Stomach (tissue), 9 donors: ENCODE data around the gene ADGRG1. TPM values are rescaled to one million over a fixed set of nuclear protein-coding genes. Genes with fewer than 3 reads are reported as not detected.

Source experiments
- DNase-seq, 2 donors: peaks; one replicate each; pipeline versions ENCODE4 v3.0.0 to v3.0.0-alpha.2; 2013 to 2019
- H3K27ac ChIP-seq, 5 donors: fragments of 200-600 bp in 4 of 5; sonication (generic) in 4 of 5; one replicate each; pipeline ENCODE4 v1.5.1; 2013 to 2019; ENCODE audit warnings: mild to moderate bottlenecking in 1 of 5, moderate library complexity in 1 of 5
- H3K27me3 ChIP-seq, 3 donors: fragments of 200-600 bp; sonication (generic); one replicate each; pipeline ENCODE4 v1.5.1; 2017 to 2019; ENCODE audit warnings: mixed run types in 1 of 3
- H3K36me3 ChIP-seq, 4 donors: fragments of 200-600 bp; sonication (generic); 1 replicate in 3 of 4; 2 replicates in 1 of 4; pipeline ENCODE4 v1.5.1; 2016 to 2019
- H3K4me1 ChIP-seq, 4 donors: fragments of 200-600 bp; sonication (generic); one replicate each; pipeline ENCODE4 v1.5.1; 2016 to 2019
- H3K4me3 ChIP-seq, 4 donors: fragments of 200-600 bp; sonication (generic) in 3 of 4; one replicate each; pipeline ENCODE4 v1.5.1; 2016 to 2019; ENCODE audit warnings: mild to moderate bottlenecking in 1 of 4
- H3K9me3 ChIP-seq, 4 donors: fragments of 200-600 bp; sonication (generic); one replicate each; pipeline ENCODE4 v1.5.1; 2016 to 2019
- EP300 ChIP-seq: sonication (generic); formaldehyde crosslinking; IDR thresholded peaks from one replicate; pipeline ENCODE4 v1.6.1; 2017; ENCODE audit warnings: antibody characterized with exemption
- POLR2A ChIP-seq, 4 donors: fragments of 450-650 bp; IDR thresholded peaks; one replicate each; pipeline ENCODE4 v1.6.1; 2016; ENCODE audit warnings: antibody characterized with exemption in 4 of 4, control low read depth in 2 of 4, mild to moderate bottlenecking in 1 of 4, moderate library complexity in 1 of 4
- POLR2AphosphoS5 ChIP-seq, 3 donors: sonication (generic); formaldehyde crosslinking; IDR thresholded peaks; one replicate each; pipeline ENCODE4 v1.6.1; 2016; ENCODE audit warnings: antibody characterized with exemption in 3 of 3
- WGBS, 5 donors: extraction: QIAGEN DNeasy Blood & Tissue Kit in 3 of 5; methylation state at CpG; one replicate each; pipeline versions ENCODE4 v1.1.5 to v1.1.7; 2013 to 2018; 5-methylcytosine and 5-hydroxymethylcytosine counted together
- intact Hi-C: fragments of 100-400 bp; cut with DNase I; formaldehyde crosslinking; loops from one replicate; pipeline ENCODE4 v1.15.1; 2023; ENCODE audit warnings: low total_unique reads
- polyA plus RNA-seq, 3 donors: library from polyadenylated mRNA; stranded (reverse); fragments of 200-250 nt; gene quantifications; one replicate each; pipeline ENCODE4 v1.2.3, GENCODE V29; 2013
- total RNA-seq, 5 donors: library from RNA; depleted of rRNA; stranded (reverse); fragments of >200 nt; gene quantifications; one replicate each; pipeline versions ENCODE4 v1.1.0 to v1.2.3, GENCODE V29; 2014 to 2016
- TF ChIP-seq, protein P1 (sequence below), 7 experiments: fragments of 450-650 bp in 4 of 7; fragments of 200-600 bp in 3 of 7; sonication (generic) in 3 of 7; IDR thresholded peaks; one replicate each; pipeline ENCODE4 v1.5.1; 2016 to 2019; ENCODE audit warnings: antibody characterized with exemption in 7 of 7, control low read depth in 2 of 7, mild to moderate bottlenecking in 1 of 7
- donor health status: healthy with polysubstance abuse.
- donor health status: Bipolar disorder and iron deficiency.
- donor health status: healthy.

ADGRG1 gene
- total and polyA plus RNA-seq, 8 donors = 8.9 to 84.8 (median 32.1) TPM

DNA sequence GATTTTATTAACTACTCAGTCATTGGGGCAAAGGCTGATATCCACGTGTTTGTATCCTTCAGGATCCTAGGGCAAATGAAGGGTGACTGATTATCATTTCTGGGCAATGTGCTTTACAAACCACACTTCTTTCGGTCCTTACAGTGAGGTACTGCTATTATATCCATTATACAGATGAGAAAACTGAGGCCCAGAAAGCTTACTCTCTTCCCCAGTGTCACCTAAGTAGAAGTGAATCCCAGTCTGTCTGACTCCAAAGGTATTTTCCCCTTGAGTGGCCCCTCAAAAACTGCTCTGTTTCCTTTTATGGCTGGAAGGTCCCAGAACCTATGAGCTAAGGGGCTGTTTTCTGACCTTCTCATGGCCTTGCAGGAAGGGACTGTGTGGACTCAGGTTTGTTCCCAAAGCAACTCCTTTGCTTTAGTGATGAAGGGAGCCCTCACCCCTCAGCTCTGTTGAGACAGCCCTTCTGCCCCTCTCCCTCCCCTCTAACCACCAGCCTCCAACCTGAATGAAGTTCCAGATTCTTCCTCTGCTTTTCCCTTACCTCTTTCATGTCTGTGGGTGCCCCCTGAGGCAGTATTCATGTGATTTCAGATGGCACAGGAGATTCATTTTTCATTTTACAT lies 27.4 kb upstream of the ADGRG1 start:
- TF ChIP-seq, protein P1, sequence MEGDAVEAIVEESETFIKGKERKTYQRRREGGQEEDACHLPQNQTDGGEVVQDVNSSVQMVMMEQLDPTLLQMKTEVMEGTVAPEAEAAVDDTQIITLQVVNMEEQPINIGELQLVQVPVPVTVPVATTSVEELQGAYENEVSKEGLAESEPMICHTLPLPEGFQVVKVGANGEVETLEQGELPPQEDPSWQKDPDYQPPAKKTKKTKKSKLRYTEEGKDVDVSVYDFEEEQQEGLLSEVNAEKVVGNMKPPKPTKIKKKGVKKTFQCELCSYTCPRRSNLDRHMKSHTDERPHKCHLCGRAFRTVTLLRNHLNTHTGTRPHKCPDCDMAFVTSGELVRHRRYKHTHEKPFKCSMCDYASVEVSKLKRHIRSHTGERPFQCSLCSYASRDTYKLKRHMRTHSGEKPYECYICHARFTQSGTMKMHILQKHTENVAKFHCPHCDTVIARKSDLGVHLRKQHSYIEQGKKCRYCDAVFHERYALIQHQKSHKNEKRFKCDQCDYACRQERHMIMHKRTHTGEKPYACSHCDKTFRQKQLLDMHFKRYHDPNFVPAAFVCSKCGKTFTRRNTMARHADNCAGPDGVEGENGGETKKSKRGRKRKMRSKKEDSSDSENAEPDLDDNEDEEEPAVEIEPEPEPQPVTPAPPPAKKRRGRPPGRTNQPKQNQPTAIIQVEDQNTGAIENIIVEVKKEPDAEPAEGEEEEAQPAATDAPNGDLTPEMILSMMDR (IDR thresholded peaks at IDR 0.05) = no peak
- no peak for TF ChIP-seq POLR2A (IDR thresholded peaks at IDR 0.05)
- no peak for TF ChIP-seq POLR2AphosphoS5 (IDR thresholded peaks at IDR 0.05)
- no peak for TF ChIP-seq EP300
- intact Hi-C loops = no loop called here
- WGBS, 5 donors = 50 to 75% (median 61%) methylated on average over 2 of the region's 2 CpGs
- peaks cover 18 to 53% (median 41%) of the 10 kb centered on the region in 4 donors for H3K4me1 ChIP-seq
- peaks cover 0 to 4% (median under 1%) of the 10 kb centered on the region in 4 donors for H3K9me3 ChIP-seq
- no peak overlapping the region for H3K4me3 ChIP-seq
- H3K27ac ChIP-seq = peak overlapping the region; percentile 41 to 88 (median 57)
- no peaks in the 10 kb centered on the region for H3K36me3 ChIP-seq
- H3K27me3 ChIP-seq = peaks cover 0 to 14% (median 0%) of the 10 kb centered on the region in 3 donors
- DNase-seq = no peak

DNA sequence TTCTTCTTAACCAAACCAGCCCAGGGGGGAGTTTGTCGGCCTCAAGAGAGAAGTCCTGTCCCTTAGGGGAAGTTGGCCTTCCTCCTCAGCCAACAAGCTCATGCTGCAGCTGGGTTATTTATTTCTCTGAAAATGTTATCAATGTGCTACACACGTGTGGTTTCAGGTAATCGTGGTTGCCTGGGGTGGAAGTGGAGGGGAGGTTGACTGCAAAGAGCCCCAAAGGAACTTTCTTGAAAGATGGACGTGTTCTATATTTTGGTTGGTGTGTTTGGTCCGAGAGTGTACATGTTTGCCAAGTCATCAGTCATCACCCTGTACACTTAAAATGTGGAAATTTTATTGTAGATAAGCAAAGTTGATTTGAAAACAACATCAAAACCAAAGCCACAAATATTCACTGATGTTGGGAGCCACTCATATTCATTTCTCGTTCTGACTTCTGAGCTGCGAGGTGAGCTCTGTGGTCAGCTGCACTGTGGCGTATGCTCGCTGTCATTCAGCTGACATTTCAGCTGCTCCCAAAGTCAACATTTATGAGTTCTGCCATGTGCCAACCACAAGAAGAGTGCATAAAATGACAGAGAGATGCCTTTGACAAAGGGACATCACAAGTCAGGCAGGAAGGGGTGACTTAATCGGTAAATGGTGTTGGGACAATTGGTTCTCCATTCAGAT lies 26.5 kb upstream of the ADGRG1 start:
- WGBS, 5 donors = 17 to 40% (median 37%) methylated on average over 10 of the region's 10 CpGs
- intact Hi-C loops = no loop called here
- Histone ChIP-seq H3K27ac (peak overlapping the region; percentile 48 to 88 (median 84)), H3K4me1 (peaks cover 18 to 60% (median 45%) of the 10 kb centered on the region in 4 donors), H3K4me3 (no peak overlapping the region), H3K9me3 (peaks cover 0 to 4% (median 0%) of the 10 kb centered on the region in 4 donors), H3K27me3 (peaks cover 0 to 14% (median 0%) of the 10 kb centered on the region in 3 donors), H3K36me3 (no peaks in the 10 kb centered on the region)
- DNase-seq = peak in 1 of 2 donors; percentile 75
- TF ChIP-seq POLR2AphosphoS5 (IDR thresholded peaks at IDR 0.05) = no peak
- no peak for TF ChIP-seq EP300
- no peak for TF ChIP-seq POLR2A (IDR thresholded peaks at IDR 0.05)
- TF ChIP-seq, protein P1 (IDR thresholded peaks at IDR 0.05) = no peak

GRCh38 chr16:57603115-57604024 lies 25.1 kb upstream of the ADGRG1 start:
- H3K4me3 ChIP-seq = peak overlapping the region in 1 of 4 donors; percentile 11
- H3K9me3 ChIP-seq = no peaks in the 10 kb centered on the region
- H3K36me3 ChIP-seq = no peaks in the 10 kb centered on the region
- TF ChIP-seq POLR2A (IDR thresholded peaks at IDR 0.05) (no peak), POLR2AphosphoS5 (IDR thresholded peaks at IDR 0.05) (no peak), EP300 (no peak)
- TF ChIP-seq, protein P1 (IDR thresholded peaks at IDR 0.05) = no peak
- intact Hi-C loops = no loop called here
- H3K4me1 ChIP-seq = peaks cover 28 to 74% (median 56%) of the 10 kb centered on the region in 4 donors
- DNase-seq = no peak
- H3K27ac ChIP-seq = peak overlapping the region; percentile 52 to 88 (median 84)
- H3K27me3 ChIP-seq = peaks cover 0 to 14% (median 0%) of the 10 kb centered on the region in 3 donors
- WGBS, 5 donors = 49 to 72% (median 61%) methylated on average over 17 of the region's 17 CpGs

DNA sequence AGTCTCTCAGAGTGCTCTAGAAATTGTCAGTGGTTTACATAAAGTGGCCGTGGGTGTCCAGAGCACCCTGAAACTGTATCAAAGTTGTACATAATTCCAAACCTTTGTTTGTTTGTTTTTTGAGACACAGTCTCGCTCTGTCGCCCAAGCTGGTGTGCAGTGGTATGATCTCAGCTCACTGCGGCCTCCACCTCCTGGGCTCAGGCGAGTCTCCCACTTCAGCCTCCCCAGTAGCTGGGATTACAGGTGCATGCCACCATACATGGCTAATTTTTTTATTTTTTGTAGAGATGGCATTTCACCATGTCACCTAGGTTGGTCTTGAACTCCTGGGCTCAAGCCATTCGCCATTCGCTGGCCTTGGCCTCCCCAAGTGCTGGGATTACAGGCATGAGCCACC lies 24.3 kb upstream of the ADGRG1 start:
- intact Hi-C loops = no loop called here
- no peak for DNase-seq
- H3K27ac ChIP-seq = peak overlapping the region; percentile 77 to 88 (median 84)
- peaks cover 36 to 82% (median 64%) of the 10 kb centered on the region in 4 donors for H3K4me1 ChIP-seq
- H3K27me3 ChIP-seq = peaks cover 0 to 14% (median 0%) of the 10 kb centered on the region in 3 donors
- peak overlapping the region in 1 of 4 donors; percentile 21 for H3K4me3 ChIP-seq
- WGBS, 5 donors = 71 to 95% (median 84%) methylated on average over 7 of the region's 7 CpGs
- TF ChIP-seq EP300 = no peak
- TF ChIP-seq, protein P1 (IDR thresholded peaks at IDR 0.05) = no peak
- no peak for TF ChIP-seq POLR2A (IDR thresholded peaks at IDR 0.05)
- no peak for TF ChIP-seq POLR2AphosphoS5 (IDR thresholded peaks at IDR 0.05)
- H3K36me3 ChIP-seq = no peaks in the 10 kb centered on the region
- H3K9me3 ChIP-seq = no peaks in the 10 kb centered on the region
